Fibroblast of lung (primary cell): ENCODE data around the gene PTPRU. TPM values are rescaled to one million over a fixed set of nuclear protein-coding genes. Genes with fewer than 3 reads are reported as not detected.

ENCODE experiments used
- DNase-seq, 2 donors: peaks; one replicate each; pipeline versions ENCODE4 v3.0.0 to v3.0.0-alpha.2; 2010; ENCODE audit warnings: low read depth in 2 of 2
- H2AFZ ChIP-seq: 2 replicates; pipeline ENCODE4 v1.5.1; 2012; ENCODE audit warnings: low read length, control low read depth, inconsistent platforms
- H3K27ac ChIP-seq: 2 replicates; pipeline ENCODE4 v1.5.1; 2011; ENCODE audit warnings: low read length, control low read depth; ENCODE audit not compliant: insufficient read depth
- H3K27me3 ChIP-seq: 2 replicates; pipeline ENCODE4 v1.5.1; 2011; ENCODE audit warnings: mild to moderate bottlenecking, low read length; ENCODE audit not compliant: control insufficient read depth, insufficient read depth
- H3K36me3 ChIP-seq: 2 replicates; pipeline ENCODE4 v1.5.1; 2011; ENCODE audit warnings: low read length; ENCODE audit not compliant: control insufficient read depth, insufficient read depth
- H3K4me1 ChIP-seq: 2 replicates; pipeline ENCODE4 v1.5.1; 2011; ENCODE audit warnings: low read length; ENCODE audit not compliant: control insufficient read depth, insufficient read depth; ENCODE audit errors: extremely low read depth
- H3K4me2 ChIP-seq: 2 replicates; pipeline ENCODE4 v1.5.1; 2011; ENCODE audit warnings: low read length, control low read depth; ENCODE audit not compliant: insufficient read depth; ENCODE audit errors: extremely low read depth
- H3K4me3 ChIP-seq, 4 experiments: fragments of 200-600 bp in 1 of 4; sonication (generic) in 1 of 4; replicated peaks in 1 of 4; 2 replicates each; pipeline ENCODE4 v1.5.1; 2011 to 2016; ENCODE audit warnings: low read length in 4 of 4, low read depth in 3 of 4, mild to moderate bottlenecking in 3 of 4, control low read depth in 2 of 4, inconsistent platforms in 1 of 4, mixed read lengths in 1 of 4; ENCODE audit not compliant: insufficient read depth in 1 of 4; ENCODE audit errors: control extremely low read depth in 1 of 4
- H3K79me2 ChIP-seq: 2 replicates; pipeline ENCODE4 v1.5.1; 2012; ENCODE audit warnings: mild to moderate bottlenecking, low read length, inconsistent platforms; ENCODE audit not compliant: control insufficient read depth, insufficient read depth
- H3K9ac ChIP-seq: 2 replicates; pipeline ENCODE4 v1.5.1; 2011; ENCODE audit warnings: mild to moderate bottlenecking, low read length, control low read depth; ENCODE audit not compliant: insufficient read depth
- H3K9me3 ChIP-seq: 2 replicates; pipeline ENCODE4 v1.5.1; 2012; ENCODE audit warnings: low read depth, low read length; ENCODE audit not compliant: control insufficient read depth, insufficient read depth
- H4K20me1 ChIP-seq: 2 replicates; pipeline ENCODE4 v1.5.1; 2011; ENCODE audit warnings: low read length; ENCODE audit not compliant: control insufficient read depth, insufficient read depth; ENCODE audit errors: extremely low read depth
- EZH2 ChIP-seq: IDR thresholded peaks from 2 replicates; pipeline ENCODE4 v1.5.1; 2012; ENCODE audit warnings: low read length, control low read depth, mild to moderate bottlenecking; ENCODE audit errors: missing control alignments
- polyA plus RNA-seq, 2 donors: library from polyadenylated mRNA; depleted of rRNA in 1 of 2; stranded (reverse) in 1 of 2; unstranded in 1 of 2; fragments of >200 nt; gene quantifications; 2 replicates each; pipeline ENCODE4 v1.2.1, GENCODE V29; 2011 to 2012; ENCODE audit warnings: missing spikeins in 1 of 2
- total RNA-seq: library from RNA; depleted of rRNA; stranded (reverse); fragments of >200 nt; gene quantifications from 2 replicates; pipeline ENCODE4 v1.2.1, GENCODE V29; 2014
- TF ChIP-seq, protein P1 (sequence below), 2 donors: IDR thresholded peaks in 1 of 2; conservative IDR thresholded peaks in 1 of 2; 1 replicate in 1 of 2; 2 replicates in 1 of 2; pipeline ENCODE4 v1.5.1; 2011 to 2012; ENCODE audit warnings: low read length in 2 of 2, control low read depth in 1 of 2, inconsistent platforms in 1 of 2, low read depth in 1 of 2, mild to moderate bottlenecking in 1 of 2

The PTPRU gene
- total and polyA plus RNA-seq, 2 donors (not counting 1 experiment from before 2014, with no cell fraction given): 1.4 to 25.8 TPM

- no peak overlapping the region for H3K4me3 ChIP-seq
- H3K79me2 ChIP-seq: no peaks in the 10 kb centered on the region
- no peaks in the 10 kb centered on the region for H3K36me3 ChIP-seq
- H2AFZ ChIP-seq: no peak overlapping the region
- peaks cover 8% of the 10 kb centered on the region for H3K4me1 ChIP-seq
- no peak overlapping the region for H3K9ac ChIP-seq
- H3K4me2 ChIP-seq: no peak overlapping the region
- TF ChIP-seq EZH2: no peak
- TF ChIP-seq, protein P1, sequence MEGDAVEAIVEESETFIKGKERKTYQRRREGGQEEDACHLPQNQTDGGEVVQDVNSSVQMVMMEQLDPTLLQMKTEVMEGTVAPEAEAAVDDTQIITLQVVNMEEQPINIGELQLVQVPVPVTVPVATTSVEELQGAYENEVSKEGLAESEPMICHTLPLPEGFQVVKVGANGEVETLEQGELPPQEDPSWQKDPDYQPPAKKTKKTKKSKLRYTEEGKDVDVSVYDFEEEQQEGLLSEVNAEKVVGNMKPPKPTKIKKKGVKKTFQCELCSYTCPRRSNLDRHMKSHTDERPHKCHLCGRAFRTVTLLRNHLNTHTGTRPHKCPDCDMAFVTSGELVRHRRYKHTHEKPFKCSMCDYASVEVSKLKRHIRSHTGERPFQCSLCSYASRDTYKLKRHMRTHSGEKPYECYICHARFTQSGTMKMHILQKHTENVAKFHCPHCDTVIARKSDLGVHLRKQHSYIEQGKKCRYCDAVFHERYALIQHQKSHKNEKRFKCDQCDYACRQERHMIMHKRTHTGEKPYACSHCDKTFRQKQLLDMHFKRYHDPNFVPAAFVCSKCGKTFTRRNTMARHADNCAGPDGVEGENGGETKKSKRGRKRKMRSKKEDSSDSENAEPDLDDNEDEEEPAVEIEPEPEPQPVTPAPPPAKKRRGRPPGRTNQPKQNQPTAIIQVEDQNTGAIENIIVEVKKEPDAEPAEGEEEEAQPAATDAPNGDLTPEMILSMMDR (conservative IDR thresholded peaks at IDR 0.05 in 1 of 2, IDR thresholded peaks at IDR 0.05 in 1 of 2; ENCODE audit: low read depth in 1 of 2, low read length in 2 of 2): no peak
- H3K9me3 ChIP-seq: no peaks in the 10 kb centered on the region
- H3K27me3 ChIP-seq: peaks cover 27% of the 10 kb centered on the region
- H3K27ac ChIP-seq: no peak overlapping the region
- H4K20me1 ChIP-seq: no peaks in the 10 kb centered on the region
- DNase-seq: peak in 1 of 2 donors; percentile 35
These were observed 2.8 kb downstream of the PTPRU start for GRCh38 chr1:29239142-29239541.

DNA sequence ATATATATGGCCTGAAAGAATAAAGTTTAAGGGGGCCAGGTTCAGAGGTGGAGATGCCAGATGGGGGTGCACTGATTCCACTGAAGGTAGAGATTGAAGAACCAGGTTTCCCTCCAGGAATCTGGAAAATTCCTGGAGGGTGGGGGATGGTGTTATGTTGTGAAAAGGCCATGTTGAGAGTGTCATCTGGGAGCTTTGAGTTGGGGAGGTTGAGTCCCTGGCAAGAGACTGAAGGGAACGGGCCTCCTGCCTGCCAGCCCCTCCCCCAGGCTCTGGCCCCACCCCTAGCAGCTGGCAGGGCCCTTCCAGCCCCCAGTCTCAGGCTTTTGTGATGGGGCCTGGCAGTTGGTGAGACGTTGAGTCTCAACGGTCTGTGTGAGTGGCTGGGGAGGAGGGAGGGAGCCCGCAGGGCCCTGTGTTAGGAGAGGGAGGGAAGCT, 4.1 kb downstream of the PTPRU start:
- no peak overlapping the region for H2AFZ ChIP-seq
- H3K9ac ChIP-seq: no peak overlapping the region
- no peaks in the 10 kb centered on the region for H3K9me3 ChIP-seq
- DNase-seq: no peak
- no peak overlapping the region for H3K4me2 ChIP-seq
- peaks cover 8% of the 10 kb centered on the region for H3K4me1 ChIP-seq
- H3K27ac ChIP-seq: no peak overlapping the region
- H4K20me1 ChIP-seq: no peaks in the 10 kb centered on the region
- H3K27me3 ChIP-seq: peaks cover 24% of the 10 kb centered on the region
- no peaks in the 10 kb centered on the region for H3K79me2 ChIP-seq
- H3K36me3 ChIP-seq: no peaks in the 10 kb centered on the region
- no peak for TF ChIP-seq EZH2
- TF ChIP-seq, protein P1 (conservative IDR thresholded peaks at IDR 0.05 in 1 of 2, IDR thresholded peaks at IDR 0.05 in 1 of 2; ENCODE audit: low read depth in 1 of 2, low read length in 2 of 2): peak; percentile 19 to 29
- H3K4me3 ChIP-seq: no peak overlapping the region

GRCh38 chr1:29240986-29241385, 4.7 kb downstream of the PTPRU start:
- Histone ChIP-seq H3K79me2 (no peaks in the 10 kb centered on the region), H3K27me3 (peaks cover 24% of the 10 kb centered on the region), H3K4me3 (no peak overlapping the region), H3K9me3 (no peaks in the 10 kb centered on the region), H3K4me1 (peaks cover 8% of the 10 kb centered on the region), H3K9ac (no peak overlapping the region), H3K27ac (no peak overlapping the region), H3K4me2 (no peak overlapping the region), H3K36me3 (no peaks in the 10 kb centered on the region), H4K20me1 (no peaks in the 10 kb centered on the region), H2AFZ (no peak overlapping the region)
- TF ChIP-seq, protein P1 (conservative IDR thresholded peaks at IDR 0.05 in 1 of 2, IDR thresholded peaks at IDR 0.05 in 1 of 2; ENCODE audit: low read depth in 1 of 2, low read length in 2 of 2): no peak
- no peak for TF ChIP-seq EZH2
- no peak for DNase-seq
